Activated B cell treated with CpG ODN at 0.5 μM for 24 hours (primary cell): Measurements from ENCODE around the gene CTSC. TPM values are rescaled to one million over a fixed set of nuclear protein-coding genes. Genes with fewer than 3 reads are reported as not detected.
A peak's percentile ranks its signal among the peaks of the same experiment; 100 is the strongest.

Experiments
- ATAC-seq: fragments of 200-7000 bp; cut with Tn5 transposase; one replicate; pipeline ENCODE4 v1.10.0; 2021; ENCODE audit warnings: low read depth, mild to moderate bottlenecking, moderate library complexity
- CTCF ChIA-PET: fragments of 350-600 bp; sonication (Branson Sonifier 250); formaldehyde crosslinking; loops from one replicate; lab custom pipeline; 2021; ENCODE audit warnings: antibody characterized with exemption; lab: Charles Lee
- POLR2A ChIA-PET: fragments of 350-600 bp; sonication (Branson Sonifier 250); formaldehyde crosslinking; loops from one replicate; lab custom pipeline; 2021; ENCODE audit warnings: antibody characterized with exemption; lab: Charles Lee
- DNase-seq: peaks from one replicate; pipeline ENCODE4 v3.0.0; 2022
- H3K27ac Mint-ChIP-seq: one replicate; pipeline ENCODE4 v1.8.0; 2020; ENCODE audit warnings: mixed read lengths
- H3K27me3 Mint-ChIP-seq: one replicate; pipeline ENCODE4 v1.8.0; 2021; ENCODE audit warnings: mixed read lengths
- H3K36me3 Mint-ChIP-seq: one replicate; pipeline ENCODE4 v1.8.0; 2021; ENCODE audit warnings: low read depth, mixed read lengths
- H3K4me1 Mint-ChIP-seq: one replicate; pipeline ENCODE4 v1.8.0; 2021; ENCODE audit warnings: mixed read lengths
- H3K4me3 Mint-ChIP-seq: one replicate; pipeline ENCODE4 v1.8.0; 2020; ENCODE audit warnings: mild to moderate bottlenecking, mixed read lengths
- H3K9me3 Mint-ChIP-seq: one replicate; pipeline ENCODE4 v1.8.0; 2020; ENCODE audit warnings: mixed read lengths
- CTCF ChIP-seq: fragments of 200-600 bp; IDR thresholded peaks from one replicate; pipeline ENCODE4 v1.8.0; 2022; ENCODE audit warnings: antibody characterized with exemption, mild to moderate bottlenecking
- intact Hi-C: fragments of 100-400 bp; cut with micrococcal nuclease; formaldehyde crosslinking; loops from one replicate; pipeline ENCODE4 v1.15.1; 2024
- total RNA-seq: library from RNA; stranded (reverse); gene quantifications from 2 replicates; pipeline ENCODE4 v1.2.3, GENCODE V29; 2022

CTSC gene
- total RNA-seq, 1 donor from 2014 or later = 31.2 TPM

DNA sequence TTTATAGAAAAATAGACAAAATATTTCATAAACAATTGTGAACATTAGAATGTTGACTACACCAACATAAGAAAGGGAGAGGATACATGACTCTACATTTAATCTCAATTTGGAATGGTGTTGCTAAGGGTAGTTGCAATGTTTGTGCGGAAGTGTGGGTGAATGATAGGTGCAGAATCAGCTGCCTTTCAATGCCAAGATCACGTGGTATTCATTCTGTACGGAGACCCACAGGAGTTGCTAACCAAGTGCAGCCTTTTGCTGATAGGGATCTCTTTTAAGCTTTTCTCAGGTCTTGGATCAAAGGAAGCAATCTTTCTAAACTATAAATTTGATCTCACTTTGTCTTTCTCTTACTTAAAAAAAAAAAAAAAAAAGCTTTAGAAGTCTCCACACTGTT lies 29.8 kb upstream of the CTSC start:
- Mint-ChIP-seq H3K4me3 (no peak overlapping the region), H3K36me3 (no peaks in the 10 kb centered on the region), H3K27ac (no peak overlapping the region), H3K9me3 (no peaks in the 10 kb centered on the region), H3K4me1 (no peaks in the 10 kb centered on the region), H3K27me3 (peaks cover 1% of the 10 kb centered on the region)
- ATAC-seq = no peak
- intact Hi-C loops = no loop called here
- TF ChIP-seq CTCF = no peak
- ChIA-PET POLR2A (no interaction called here), CTCF (no interaction called here)
- no peak for DNase-seq

DNA sequence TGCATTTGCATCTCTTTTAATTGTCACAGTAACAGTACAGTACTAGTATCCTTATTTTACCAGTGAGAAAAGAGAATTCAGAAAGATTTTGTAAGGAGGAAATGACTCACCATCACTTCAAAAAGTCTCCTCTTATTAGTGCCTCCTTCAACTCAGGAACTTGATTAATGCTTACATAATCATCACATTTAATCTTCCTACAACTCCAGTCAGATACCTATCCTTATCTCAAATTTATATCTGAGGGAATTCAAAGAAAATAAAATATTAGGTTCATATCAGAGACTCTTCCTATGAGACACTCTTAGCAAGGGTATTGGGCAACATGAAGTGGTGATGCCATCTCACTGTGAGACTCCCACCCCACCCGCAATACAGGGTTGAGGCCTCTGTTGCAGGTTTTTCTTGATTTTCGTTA lies 26.1 kb upstream of the CTSC start:
- no peak for TF ChIP-seq CTCF
- intact Hi-C loops = no loop called here
- H3K4me3 Mint-ChIP-seq = no peak overlapping the region
- no peak for DNase-seq
- POLR2A ChIA-PET = no interaction called here
- CTCF ChIA-PET = no interaction called here
- H3K4me1 Mint-ChIP-seq = peaks cover 12% of the 10 kb centered on the region
- H3K27ac Mint-ChIP-seq = no peak overlapping the region
- no peaks in the 10 kb centered on the region for H3K36me3 Mint-ChIP-seq
- H3K9me3 Mint-ChIP-seq = no peaks in the 10 kb centered on the region
- no peak for ATAC-seq
- no peaks in the 10 kb centered on the region for H3K27me3 Mint-ChIP-seq

DNA sequence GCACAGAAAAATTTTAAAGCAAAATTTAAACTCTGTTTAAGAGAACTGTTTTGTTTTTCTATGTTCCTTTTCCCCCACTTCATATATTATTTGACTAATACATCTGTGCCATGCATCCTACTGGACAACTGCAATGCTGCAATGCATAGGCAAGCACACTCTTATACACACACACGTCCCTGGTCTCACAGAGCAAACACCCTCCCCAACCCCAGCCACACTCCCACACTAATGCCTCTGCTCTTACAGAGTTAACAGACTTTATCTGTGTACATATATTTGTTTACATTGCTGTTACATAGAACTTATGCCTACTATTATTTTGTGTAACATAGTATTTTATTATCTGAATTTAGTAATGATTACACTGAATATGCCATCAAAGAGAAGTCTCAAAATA lies 25.5 kb upstream of the CTSC start:
- ATAC-seq (no peak), DNase-seq (no peak)
- no peaks in the 10 kb centered on the region for H3K9me3 Mint-ChIP-seq
- H3K4me3 Mint-ChIP-seq = no peak overlapping the region
- no peak for TF ChIP-seq CTCF
- CTCF ChIA-PET = no interaction called here
- POLR2A ChIA-PET = no interaction called here
- H3K27ac Mint-ChIP-seq = no peak overlapping the region
- no peaks in the 10 kb centered on the region for H3K36me3 Mint-ChIP-seq
- H3K27me3 Mint-ChIP-seq = no peaks in the 10 kb centered on the region
- intact Hi-C loops = no loop called here
- H3K4me1 Mint-ChIP-seq = peaks cover 12% of the 10 kb centered on the region

DNA sequence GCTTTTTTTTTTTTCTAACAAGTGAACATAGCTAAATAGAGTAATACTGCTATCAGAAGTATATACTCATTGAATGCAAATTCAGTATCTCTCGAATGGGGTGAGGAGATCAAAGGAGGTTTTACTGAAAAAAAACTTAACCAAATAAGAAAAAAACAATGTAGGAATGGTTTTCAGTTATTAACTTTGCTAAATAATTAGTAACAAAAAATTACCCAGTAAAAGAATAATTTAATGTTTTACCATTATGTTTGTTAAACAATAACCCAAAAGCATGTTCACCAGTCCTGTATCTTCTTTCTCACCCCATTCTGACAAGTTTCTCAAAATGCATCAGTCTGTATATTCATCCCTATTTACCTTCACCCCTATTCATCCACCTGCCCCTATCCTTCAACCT lies 22.6 kb upstream of the CTSC start:
- CTCF ChIA-PET = no interaction called here
- H3K4me3 Mint-ChIP-seq = no peak overlapping the region

DNA sequence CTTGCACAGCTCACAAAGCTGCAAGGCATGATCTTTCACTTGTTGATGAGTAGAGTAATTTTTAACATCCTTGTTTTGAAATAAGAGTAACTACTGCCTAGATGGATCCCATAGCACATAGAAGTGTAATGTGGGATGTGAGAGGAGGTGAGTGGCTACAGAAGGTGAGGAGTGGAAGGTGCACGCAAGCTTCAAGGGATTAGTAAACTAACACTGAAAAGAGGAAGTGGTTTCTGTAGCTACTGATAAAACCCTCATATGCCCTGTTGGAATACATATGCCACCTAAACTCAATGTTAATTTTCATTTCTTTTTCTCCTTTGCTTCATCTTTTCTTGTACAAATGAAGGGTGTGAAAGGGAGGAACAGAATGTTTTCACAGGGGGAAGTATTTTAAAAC lies 22.0 kb upstream of the CTSC start:
- H3K9me3 Mint-ChIP-seq = no peaks in the 10 kb centered on the region
- intact Hi-C loops = no loop called here
- ATAC-seq (peak; percentile 61), DNase-seq (no peak)
- peak overlapping the region; percentile 50 for H3K27ac Mint-ChIP-seq
- no peaks in the 10 kb centered on the region for H3K27me3 Mint-ChIP-seq
- H3K4me1 Mint-ChIP-seq = peaks cover 29% of the 10 kb centered on the region
- H3K36me3 Mint-ChIP-seq = no peaks in the 10 kb centered on the region
- POLR2A ChIA-PET = interaction anchor here (0.5 to 1.0 kb wide), 3 partner anchors 19 to 39 kb away, joined by 3 read pairs; partner anchors contain the start of gene CTSC
- CTCF ChIA-PET = no interaction called here
- no peak overlapping the region for H3K4me3 Mint-ChIP-seq
- TF ChIP-seq CTCF = no peak

More for the DNA sequence above, 22.6 kb upstream of the CTSC start:
- POLR2A ChIA-PET = interaction anchor here (0.6 to 1.0 kb wide), 2 partner anchors 22 to 40 kb away, joined by 3 read pairs; partner anchors contain the start of gene CTSC
- no peak for TF ChIP-seq CTCF
- intact Hi-C loops = no loop called here
- Mint-ChIP-seq H3K9me3 (no peaks in the 10 kb centered on the region), H3K4me1 (peaks cover 23% of the 10 kb centered on the region), H3K27me3 (no peaks in the 10 kb centered on the region), H3K36me3 (no peaks in the 10 kb centered on the region), H3K27ac (no peak overlapping the region)
- ATAC-seq (no peak), DNase-seq (no peak)
